ENCODE results near the gene ANO9. TPM values are rescaled to one million over a fixed set of nuclear protein-coding genes. Genes with fewer than 3 reads are reported as not detected.
"Not testable (repeated sequence)": the region's sequence is repeated elsewhere in the genome, so short reads cannot be mapped to it uniquely, and the experiment has no call there.

Gene ANO9
- total RNA-seq, 1 experiment from 2014 or later = 0.98 TPM

GRCh38 chr11:441043-441417, 781 bp downstream of the ANO9 start:
- in situ Hi-C loops (cut with HindIII; ENCODE audit: low sequenced_read_pairs) = no loop called here

GRCh38 chr11:440065-441042, 1.5 kb downstream of the ANO9 start:
- in situ Hi-C loops (cut with HindIII; ENCODE audit: low sequenced_read_pairs) = no loop called here
- DNase-seq (ENCODE audit: low spot score) = no peak

More at GRCh38 chr11:441043-441417, 781 bp downstream of the ANO9 start:
- DNase-seq (ENCODE audit: low spot score) = no peak

- in situ Hi-C loops (cut with HindIII; ENCODE audit: low sequenced_read_pairs) = no loop called here
Measured at GRCh38 chr11:439315-440064, 2.3 kb downstream of the ANO9 start.

GRCh38 chr11:438101-438844, 3.5 kb downstream of the ANO9 start:
- in situ Hi-C loops (cut with HindIII; ENCODE audit: low sequenced_read_pairs) = no loop called here

More at GRCh38 chr11:439315-440064, 2.3 kb downstream of the ANO9 start:
- DNase-seq (ENCODE audit: low spot score) = no peak

GRCh38 chr11:437228-437870, 4.5 kb downstream of the ANO9 start:
- DNase-seq (ENCODE audit: low spot score) = no peak
- in situ Hi-C loops (cut with HindIII; ENCODE audit: low sequenced_read_pairs) = no loop called here

More at GRCh38 chr11:438101-438844, 3.5 kb downstream of the ANO9 start:
- no peak for DNase-seq (ENCODE audit: low spot score)

GRCh38 chr11:434999-435740, 6.6 kb downstream of the ANO9 start:
- DNase-seq (ENCODE audit: low spot score); in situ Hi-C loops (cut with HindIII; ENCODE audit: low sequenced_read_pairs): not testable (repeated sequence)

- in situ Hi-C loops (cut with HindIII; ENCODE audit: low sequenced_read_pairs) = no loop called here
- no peak for DNase-seq (ENCODE audit: low spot score)
Measured at GRCh38 chr11:434496-434895, 7.3 kb downstream of the ANO9 start.

GRCh38 chr11:433641-434040, 8.2 kb downstream of the ANO9 start:
- no peak for DNase-seq (ENCODE audit: low spot score)
- in situ Hi-C loops (cut with HindIII; ENCODE audit: low sequenced_read_pairs) = no loop called here

- in situ Hi-C loops (cut with HindIII; ENCODE audit: low sequenced_read_pairs) = no loop called here
- no peak for DNase-seq (ENCODE audit: low spot score)
Measured at GRCh38 chr11:433111-433510, 8.7 kb downstream of the ANO9 start.

GRCh38 chr11:432501-433100, 9.2 kb downstream of the ANO9 start:
- in situ Hi-C loops (cut with HindIII; ENCODE audit: low sequenced_read_pairs) = no loop called here
- no peak for DNase-seq (ENCODE audit: low spot score)

GRCh38 chr11:431921-432320, 9.9 kb downstream of the ANO9 start:
- in situ Hi-C loops (cut with HindIII; ENCODE audit: low sequenced_read_pairs) = no loop called here
- no peak for DNase-seq (ENCODE audit: low spot score)

GRCh38 chr11:429931-430456, 11.8 kb downstream of the ANO9 start:
- no peak for DNase-seq (ENCODE audit: low spot score)
- in situ Hi-C loops (cut with HindIII; ENCODE audit: low sequenced_read_pairs) = no loop called here

- in situ Hi-C loops (cut with HindIII; ENCODE audit: low sequenced_read_pairs) = no loop called here
- DNase-seq (ENCODE audit: low spot score) = no peak
Measured at GRCh38 chr11:429391-429790, 12.4 kb downstream of the ANO9 start.

- no peak for DNase-seq (ENCODE audit: low spot score)
- in situ Hi-C loops (cut with HindIII; ENCODE audit: low sequenced_read_pairs) = no loop called here
Measured at GRCh38 chr11:428295-428694, 13.5 kb downstream of the ANO9 start.

GRCh38 chr11:426851-427250, 15.0 kb downstream of the ANO9 start:
- DNase-seq (ENCODE audit: low spot score) = no peak
- in situ Hi-C loops (cut with HindIII; ENCODE audit: low sequenced_read_pairs) = no loop called here

- DNase-seq (ENCODE audit: low spot score) = no peak
- in situ Hi-C loops (cut with HindIII; ENCODE audit: low sequenced_read_pairs) = no loop called here
Measured at GRCh38 chr11:425301-425700, 16.5 kb downstream of the ANO9 start.

- DNase-seq (ENCODE audit: low spot score); in situ Hi-C loops (cut with HindIII; ENCODE audit: low sequenced_read_pairs): not testable (repeated sequence)
Measured at GRCh38 chr11:424766-425165, 17.0 kb downstream of the ANO9 start.

- in situ Hi-C loops (cut with HindIII; ENCODE audit: low sequenced_read_pairs) = no loop called here
Measured at GRCh38 chr11:424232-424631, 17.6 kb downstream of the ANO9 start.

More at GRCh38 chr11:424232-424631, 17.6 kb downstream of the ANO9 start:
- no peak for DNase-seq (ENCODE audit: low spot score)
